HPDE6-E6E7 (cell line): ENCODE data around the gene WDTC1.

Experiments used
- DNase-seq: peaks from one replicate; pipeline ENCODE4 v3.0.0; 2011; ENCODE audit warnings: missing footprints; ENCODE audit errors: extremely low spot score

WDTC1 gene

DNA sequence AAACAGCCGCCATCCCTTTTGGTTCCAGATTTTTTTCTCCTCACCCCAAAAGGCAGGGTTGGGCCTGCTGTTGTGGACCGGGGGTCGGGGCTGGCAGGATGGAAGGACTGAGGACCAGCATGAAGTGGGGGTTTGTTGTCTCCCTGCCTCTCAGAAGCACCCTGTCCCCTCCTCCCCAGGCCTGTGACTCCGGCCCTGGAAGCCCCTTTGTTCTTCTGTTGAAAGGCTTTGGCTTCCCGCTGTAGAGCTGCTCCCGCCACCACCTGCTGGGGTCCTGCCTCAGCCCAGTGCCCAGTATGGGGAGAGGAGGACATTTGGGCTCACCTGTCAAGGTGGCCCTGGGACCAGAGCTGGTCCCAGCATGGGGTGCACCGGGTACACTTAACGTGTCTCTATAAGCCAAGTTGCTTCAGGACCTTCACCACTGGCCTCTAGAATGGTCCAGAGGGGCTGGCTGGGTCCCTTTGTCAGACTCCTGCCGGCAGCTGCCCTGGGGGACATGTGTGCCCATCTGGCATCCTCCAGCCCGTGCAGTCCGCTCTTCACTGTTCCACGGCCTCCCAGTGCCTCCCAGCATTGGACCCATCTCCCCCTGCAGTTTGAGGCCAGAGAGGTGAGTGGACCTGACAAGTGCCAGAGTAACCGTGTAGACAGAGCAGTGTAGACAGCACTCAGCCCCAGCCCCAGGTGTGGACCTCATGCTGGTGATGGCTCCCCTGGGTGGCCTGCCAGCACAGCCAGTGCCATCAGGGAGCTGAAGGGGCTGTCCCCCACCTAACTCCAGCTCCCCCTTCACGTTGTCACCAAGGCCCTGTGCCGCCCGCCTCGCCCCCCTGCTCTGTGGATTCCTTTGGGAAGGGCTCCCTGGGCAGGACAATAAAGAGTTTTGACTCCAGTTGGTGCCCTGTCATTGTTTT lies 101.3 kb downstream of the WDTC1 start:
- no peak for DNase-seq

DNA sequence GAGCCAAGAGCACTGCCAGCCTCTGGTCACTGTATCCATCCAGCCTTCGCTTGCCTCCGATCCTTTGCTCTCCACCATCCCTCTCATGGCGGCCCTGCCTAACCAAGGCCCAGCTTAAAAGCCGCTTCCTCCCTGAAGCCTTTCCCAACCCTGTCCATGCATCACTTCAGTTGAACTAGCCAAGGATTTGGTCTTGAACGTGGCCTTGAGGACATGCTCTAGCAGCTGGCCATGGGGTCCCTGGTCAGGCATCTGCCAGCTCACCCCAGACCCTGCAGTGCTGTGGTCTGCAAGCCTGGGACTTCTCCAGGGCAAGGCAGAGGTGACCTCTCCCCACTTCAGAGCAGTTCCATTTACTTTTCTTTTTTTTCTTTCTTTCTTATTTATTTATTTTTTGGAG lies 102.3 kb downstream of the WDTC1 start:
- DNase-seq, result no peak

DNA sequence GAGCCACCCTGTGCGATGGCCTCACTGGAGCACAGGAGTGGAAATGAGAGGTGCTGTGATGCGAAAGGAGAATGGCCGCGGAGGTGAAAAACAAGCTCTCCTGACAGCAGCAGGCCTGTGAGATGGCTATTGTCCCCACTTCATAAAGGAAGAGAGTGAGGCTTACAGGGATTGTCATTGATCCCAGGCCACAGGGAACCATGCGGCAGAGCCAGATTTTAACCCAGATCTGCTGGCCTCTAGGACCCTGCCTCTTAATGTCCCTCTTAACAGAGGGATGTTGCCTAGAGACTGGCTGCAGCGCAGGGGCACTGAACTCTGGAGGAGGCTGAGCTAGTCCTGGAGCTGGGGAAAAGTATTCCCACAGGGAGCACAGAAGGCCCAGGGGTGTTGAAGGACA lies 104.3 kb downstream of the WDTC1 start:
- no peak for DNase-seq

DNA sequence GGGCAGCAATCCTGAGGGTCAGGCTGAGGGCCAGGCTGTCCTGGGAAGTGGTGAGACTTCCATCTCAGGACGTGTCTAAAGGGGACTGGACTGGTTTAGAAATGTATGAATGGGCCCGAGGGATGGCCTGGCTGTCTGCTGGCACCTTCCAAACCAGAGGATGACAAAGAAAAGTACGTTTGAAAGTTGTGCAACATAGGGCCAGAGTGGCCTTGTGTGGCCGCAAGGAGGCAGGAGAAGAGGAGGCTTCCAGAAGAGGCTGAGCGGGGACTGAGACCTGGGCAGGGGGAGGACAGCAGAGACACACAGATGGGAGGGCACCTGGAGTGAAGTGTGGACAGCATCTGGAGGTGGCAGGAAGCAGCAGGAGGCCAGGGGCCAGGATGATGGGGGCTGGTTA lies 104.8 kb downstream of the WDTC1 start:
- DNase-seq, result no peak

DNA sequence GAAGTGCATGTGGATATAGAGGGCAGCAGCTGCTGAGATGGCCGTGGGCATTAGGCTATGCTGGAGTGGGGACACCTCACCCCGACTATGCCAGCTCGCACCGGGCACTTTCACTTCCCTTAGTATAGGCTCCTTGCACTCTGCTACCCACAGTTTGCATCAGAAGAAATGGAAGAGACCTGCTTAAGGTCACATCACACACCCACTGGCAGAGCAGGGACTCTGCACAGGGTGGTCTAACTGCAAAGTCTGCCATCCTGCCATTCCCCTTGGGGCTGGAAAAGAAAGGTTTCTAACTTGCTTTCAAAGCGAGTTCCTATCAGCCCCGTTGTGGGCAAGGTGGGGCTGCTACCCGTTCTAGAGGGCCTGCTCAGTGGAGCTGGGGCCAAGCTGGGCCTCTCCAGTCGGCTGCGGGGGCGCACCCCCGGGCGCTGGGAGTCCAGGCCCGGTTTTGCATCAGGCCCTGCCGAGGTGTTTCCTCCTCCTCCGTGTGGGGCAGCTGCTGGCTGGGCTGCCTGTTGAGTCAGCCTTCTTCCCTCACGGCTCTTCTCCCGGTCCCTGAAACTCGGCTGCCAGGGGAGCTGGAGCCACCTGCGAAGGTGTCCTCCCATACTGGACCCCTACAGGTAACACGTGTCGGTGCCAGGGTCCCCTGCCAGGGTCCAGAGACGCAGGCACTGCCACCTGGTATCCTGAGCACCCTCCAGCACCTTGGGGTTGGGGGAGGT lies 107.3 kb downstream of the WDTC1 start, which contains the start of gene SYTL1:
TSS of gene SYTL1 (plus strand) at position 498 of the 728 bp plus-strand sequence. CDS start 3,313 bp downstream, outside the sequence.
- DNase-seq, result peak; percentile 88

DNA sequence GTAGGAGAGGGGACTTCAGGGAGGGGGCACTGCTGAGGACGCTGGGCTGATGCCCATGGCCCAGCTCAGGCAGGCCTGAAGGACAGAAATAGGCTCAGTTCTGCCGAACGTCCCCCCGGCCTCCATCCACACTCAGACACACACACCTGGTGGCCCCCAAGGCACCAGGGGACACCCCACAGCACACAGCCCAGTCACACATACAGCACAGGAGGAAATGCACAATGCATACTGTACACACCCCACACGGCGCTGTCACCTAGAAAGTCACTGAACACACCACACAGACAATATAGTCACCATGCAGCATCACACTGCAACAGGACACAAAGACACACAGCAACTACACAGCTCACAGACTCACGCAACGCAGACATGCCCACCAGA lies 108.0 kb downstream of the WDTC1 start:
- DNase-seq, result no peak

DNA sequence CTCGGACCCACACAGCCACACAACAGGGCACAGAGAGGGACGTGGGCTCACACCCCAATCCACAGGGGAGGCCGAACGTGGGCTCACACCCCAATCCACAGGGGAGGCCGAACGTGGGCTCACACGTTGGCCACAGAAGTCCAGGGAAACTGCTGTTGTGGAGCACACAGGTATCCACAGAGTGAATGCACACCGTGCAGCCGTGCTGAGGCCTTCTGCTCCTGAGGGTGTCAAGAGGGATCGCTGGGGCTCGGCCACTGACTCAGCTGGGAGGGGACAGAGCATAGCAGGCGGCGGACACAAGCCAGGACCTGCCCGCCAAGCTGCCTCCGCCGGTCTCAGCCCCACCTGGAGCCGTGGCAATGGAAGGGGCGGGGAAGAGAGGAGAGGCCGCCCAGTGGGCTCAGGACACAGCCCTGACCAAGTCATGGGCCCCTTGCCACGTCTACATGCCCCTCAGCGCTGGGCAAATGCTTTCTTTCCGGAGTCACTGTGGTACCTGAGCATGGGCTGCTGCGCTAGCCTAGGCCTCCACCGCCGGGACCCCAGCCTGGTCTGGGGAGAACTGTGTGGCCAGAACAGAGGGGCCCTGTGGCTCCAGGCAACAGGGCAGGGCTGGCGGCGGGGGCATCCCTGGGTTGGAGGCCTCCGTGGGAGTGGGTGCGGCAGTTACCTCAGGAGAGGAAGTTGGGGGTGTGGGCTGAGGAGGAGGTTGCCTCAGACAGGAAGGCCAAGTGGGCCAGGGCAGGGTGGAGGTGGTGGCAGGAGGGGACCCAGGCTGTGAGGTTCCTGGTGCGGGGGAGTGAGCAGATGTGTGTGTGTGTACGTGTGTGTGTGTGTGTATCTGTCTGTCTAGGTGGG lies 108.6 kb downstream of the WDTC1 start:
- DNase-seq, result peak; percentile 99

DNA sequence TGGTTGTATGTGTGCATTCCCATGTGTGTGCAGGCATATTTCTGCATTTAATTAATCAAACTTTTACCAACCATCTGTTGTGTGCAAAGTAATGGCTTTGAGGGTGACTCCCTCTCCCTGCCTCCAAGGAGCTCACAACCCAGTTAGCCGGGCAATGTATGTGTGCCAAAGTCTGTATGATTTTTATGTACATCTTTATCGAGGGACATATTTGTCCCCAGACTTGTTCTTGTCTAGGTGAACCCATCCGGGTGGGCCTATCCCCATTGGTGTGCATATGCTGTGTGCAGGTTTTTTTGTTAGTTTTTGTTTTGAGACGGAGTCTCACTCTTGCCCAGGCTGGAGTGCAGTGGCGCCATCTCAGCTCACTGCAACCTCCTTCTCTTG lies 109.2 kb downstream of the WDTC1 start:
- DNase-seq, result no peak

DNA sequence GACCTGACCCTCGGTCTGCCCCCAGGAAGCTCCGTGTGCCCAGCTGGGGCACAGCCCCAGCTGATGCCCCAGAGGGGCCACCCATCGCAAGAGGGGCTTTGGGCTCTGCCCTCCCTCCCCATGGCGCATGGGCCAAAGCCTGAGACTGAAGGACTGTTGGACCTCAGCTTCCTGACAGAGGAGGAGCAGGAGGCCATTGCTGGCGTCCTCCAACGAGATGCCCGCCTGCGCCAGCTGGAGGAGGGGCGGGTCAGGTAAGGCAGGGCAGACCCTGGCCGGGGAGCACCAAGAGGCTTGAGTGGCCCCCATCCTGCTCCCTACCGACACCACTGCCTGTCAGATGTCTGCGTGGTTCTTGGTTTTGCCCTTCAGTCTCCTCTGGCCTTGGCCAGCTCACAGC lies 110.8 kb downstream of the WDTC1 start:
- DNase-seq, result no peak

DNA sequence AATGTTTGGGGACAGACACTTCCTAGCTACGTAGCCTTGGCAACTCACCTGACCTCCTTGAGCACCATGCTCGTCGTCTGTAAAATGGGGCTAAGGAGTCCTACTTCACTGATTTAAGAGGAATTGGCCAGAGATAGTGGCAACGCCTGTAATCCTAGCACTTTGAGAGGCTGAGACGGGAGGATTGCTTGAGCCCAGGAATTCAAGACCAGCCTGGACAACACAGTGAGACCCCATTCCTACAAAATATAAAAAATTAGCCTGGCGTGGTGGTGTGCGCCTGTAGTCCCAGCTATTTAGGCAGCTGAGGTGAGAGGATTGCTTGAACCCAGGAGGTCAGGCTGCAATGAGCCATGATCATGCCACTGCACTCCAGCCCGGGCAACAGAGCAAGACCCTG lies 111.9 kb downstream of the WDTC1 start:
- no peak for DNase-seq

DNA sequence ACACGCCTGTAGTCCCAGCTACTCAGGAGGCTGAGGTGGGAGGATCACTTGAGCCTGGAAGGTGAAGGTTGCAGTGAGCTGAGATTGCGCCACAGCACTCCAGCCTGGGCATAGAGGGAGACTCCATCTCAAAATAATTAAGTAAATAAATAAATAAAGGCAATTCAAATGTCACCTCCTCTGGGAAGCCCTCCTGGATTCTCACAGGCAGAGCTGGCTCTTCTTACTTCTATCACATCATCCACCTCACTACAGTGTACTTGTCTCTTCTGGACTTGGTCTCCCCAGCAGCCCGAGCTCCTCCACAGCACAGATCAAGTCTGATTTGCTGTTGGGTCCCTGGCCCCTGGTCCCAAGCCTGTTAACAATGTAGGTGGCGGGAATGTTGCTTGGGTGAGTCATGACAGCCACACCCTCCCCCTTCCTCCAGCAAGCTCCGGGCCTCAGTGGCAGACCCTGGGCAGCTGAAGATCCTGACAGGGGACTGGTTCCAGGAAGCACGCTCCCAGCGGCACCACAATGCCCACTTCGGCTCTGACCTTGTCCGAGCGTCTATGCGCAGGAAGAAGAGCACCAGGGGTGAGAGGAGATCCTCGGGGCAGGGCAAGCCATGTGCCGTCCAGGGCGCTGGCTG lies 112.7 kb downstream of the WDTC1 start:
- no peak for DNase-seq

DNA sequence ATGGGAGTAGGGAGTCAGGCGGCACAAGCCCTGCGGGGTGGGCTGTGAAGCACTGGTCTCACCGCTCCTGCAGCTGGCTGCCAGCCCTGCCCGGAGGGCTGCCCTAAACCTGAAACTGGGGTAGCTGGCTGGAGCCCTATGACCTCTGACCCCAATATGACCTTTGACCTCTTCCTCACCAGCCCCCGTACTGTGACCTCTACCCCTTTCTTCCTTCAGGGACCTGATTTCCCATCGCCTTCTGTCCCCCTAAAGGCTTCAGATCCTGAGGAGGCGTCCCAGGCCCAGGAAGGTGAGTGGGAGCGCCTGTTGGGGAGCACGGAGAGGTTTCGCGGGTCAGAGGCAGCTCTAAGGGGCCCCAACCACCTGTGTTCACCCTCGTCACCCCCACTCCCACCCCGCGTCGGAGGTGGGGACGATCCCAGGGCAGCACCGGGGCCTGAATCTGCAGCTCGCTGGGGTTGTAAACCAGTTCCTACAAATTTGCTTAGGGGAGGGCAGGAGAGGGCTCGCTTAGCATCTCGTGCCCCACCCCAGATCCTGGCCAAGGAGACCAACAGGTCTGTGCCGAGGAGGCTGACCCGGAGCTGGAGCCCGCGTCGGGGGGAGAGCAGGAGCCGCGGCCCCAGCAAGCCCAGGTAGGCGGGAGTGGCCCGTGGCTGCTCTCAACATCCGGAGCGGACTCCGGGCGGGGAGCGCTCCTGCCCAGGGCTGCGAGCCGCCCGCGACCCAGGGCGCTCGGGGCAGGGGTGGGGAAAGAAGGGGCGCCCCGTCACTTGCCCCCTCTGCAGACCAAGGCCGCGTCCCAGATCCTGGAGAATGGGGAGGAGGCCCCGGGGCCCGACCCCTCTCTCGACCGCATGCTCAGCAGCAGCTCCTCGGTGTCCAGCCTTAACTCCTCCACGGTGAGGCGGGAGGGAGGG lies 114.7 kb downstream of the WDTC1 start:
- no peak for DNase-seq

DNA sequence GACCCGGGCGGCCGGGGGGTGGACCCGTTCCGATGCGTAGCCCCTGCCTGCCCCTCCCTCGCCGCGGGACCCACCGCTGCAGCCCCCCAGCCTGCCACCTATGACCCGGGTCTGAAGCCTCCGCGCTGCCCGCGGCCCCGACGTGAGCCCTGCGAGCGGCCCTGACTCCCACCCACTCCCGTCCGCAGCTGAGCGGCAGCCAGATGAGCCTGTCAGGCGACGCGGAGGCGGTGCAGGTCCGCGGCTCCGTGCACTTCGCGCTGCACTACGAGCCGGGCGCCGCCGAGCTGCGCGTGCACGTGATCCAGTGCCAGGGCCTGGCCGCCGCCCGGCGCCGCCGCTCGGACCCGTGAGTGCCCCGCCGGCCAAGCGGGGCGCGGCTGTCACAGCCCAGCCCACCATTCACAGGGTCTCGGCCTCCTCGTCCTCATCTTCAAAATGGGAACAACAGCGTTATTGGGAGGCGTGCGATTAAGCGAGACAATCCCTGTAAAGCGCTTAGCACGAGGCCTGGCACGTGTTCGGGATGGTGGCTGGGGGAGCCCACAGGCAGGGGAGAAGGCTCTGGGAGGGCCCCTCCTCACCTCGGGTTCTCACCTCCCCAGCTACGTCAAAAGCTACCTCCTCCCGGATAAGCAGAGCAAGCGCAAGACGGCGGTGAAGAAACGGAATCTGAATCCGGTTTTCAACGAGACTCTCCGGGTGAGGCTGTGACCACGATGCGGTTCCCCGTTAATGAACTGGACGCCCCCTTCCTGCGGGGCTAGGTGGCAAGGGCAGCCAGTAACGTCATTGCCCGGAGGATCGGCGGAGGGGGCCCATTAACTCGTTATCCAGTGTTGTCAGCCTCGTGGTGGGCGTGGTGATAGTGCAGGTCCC lies 115.6 kb downstream of the WDTC1 start:
- no peak for DNase-seq

DNA sequence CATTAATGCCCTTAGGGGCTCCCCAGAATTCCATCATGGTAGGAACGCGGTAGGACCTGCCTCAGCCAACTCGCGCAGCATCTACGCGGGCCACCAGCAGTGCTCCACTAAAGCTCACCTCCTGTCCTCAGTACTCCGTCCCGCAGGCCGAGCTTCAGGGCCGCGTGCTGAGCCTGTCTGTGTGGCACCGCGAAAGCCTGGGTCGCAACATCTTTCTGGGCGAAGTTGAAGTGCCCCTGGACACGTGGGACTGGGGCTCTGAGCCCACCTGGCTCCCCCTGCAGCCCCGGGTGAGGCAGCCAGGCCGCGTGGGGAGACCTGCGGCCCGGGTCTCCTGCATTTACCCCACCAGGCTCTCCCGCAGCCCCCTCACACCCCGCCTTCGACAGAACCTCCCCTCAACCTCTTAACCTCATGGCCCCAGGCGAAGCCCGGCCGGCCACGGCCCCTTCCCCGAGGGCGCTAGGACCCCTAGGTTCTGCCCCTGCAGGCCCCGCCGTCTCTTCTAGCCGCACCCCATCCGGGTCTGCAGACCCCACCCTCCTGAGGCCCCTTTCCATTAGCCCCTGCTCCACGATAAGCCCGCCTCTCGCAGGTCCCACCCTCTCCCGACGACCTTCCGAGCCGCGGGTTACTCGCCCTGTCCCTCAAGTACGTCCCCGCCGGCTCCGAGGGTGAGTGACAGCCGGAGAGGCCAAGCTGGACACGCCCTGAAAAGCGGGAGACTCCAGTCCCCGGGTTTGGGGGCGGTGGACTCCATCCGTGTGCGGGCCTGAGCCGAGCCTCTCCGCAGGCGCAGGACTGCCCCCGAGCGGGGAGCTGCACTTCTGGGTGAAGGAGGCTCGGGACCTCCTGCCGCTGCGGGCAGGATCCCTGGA lies 116.5 kb downstream of the WDTC1 start:
- DNase-seq, result no peak

DNA sequence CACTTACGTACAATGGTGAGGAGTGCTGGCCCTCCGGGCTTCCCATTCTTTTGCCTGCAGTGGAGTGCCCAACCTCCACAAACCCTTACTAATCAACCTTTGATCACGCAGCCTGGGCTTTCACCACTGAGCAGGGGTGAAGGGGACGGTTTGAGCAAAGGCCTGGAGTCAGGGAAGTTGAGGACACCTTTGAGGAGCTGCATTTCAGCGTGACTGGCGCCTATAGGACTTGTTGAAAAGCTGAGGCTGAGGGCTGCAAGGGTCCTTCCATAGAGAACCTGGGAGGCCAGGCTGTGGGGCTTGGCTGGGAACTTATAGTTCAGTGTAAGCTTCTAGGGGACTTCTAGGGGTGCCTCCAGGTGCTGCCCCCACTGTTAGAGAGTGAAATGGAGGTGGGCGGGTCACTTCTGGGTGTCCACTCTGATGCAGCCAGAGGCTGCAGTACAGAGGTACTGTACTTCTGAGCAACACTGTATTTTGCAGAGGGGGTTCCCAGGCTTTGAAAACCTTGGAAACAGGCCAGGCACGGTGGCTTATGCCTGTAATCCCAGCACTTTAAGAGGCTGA lies 117.2 kb downstream of the WDTC1 start:
- DNase-seq, result no peak

DNA sequence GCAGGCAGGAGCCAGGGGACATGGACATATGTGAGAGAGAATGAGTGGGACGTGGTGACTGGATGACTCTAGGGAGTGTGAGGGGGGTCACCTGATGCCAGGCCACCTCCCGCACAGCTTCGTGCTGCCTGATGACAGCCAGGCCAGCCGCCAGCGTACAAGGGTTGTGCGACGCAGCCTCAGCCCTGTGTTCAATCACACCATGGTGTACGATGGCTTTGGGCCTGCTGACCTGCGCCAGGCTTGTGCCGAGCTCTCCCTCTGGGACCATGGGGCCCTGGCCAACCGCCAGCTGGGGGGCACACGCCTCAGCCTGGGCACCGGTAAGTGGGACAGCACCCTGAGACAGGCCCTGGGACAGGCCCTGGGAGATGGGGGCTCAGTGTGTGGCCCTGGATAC lies 118.7 kb downstream of the WDTC1 start:
- DNase-seq, result no peak

DNA sequence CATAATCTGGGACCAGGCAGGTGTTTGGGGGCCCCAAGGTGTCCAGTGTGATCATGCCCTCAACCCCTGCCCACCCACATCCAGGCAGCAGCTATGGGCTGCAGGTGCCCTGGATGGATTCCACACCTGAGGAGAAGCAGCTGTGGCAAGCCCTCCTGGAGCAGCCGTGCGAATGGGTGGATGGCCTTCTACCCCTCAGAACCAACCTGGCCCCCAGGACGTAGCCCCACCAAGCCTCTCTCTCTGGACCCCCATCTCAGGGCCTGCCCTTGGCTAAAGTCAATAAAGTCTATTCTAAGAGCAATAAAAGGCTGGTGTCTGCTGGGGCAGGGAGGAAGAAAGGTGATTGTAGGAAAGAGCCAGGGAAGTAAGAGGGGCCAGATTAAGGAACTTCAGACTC lies 119.2 kb downstream of the WDTC1 start:
- DNase-seq, result no peak

DNA sequence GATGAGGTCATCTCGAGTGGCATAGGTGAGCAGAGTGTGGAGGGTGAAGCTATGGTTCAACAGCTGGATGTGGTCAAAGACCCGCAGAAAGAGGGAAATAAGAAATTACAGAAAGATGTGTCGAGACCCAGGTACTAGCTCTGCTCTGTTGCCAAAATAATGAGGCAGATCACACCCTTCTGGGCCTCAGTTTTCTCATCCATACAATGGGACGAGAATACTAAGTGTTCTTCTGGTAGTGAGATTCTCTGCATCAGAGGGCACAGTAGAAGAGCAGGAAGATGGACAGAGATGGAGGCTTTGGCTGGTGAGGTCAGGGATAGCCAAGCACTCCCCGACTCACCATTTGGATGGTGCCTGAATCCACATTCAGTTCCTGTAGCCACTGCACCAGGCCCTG lies 121.3 kb downstream of the WDTC1 start:
- DNase-seq, result no peak
